ENCODE measurements around the gene SPATA21. TPM values are rescaled to one million over a fixed set of nuclear protein-coding genes. Genes with fewer than 3 reads are reported as not detected.
"Not testable (repeated sequence)": the region's sequence is repeated elsewhere in the genome, so short reads cannot be mapped to it uniquely, and the experiment has no call there.

The SPATA21 gene, protein sequence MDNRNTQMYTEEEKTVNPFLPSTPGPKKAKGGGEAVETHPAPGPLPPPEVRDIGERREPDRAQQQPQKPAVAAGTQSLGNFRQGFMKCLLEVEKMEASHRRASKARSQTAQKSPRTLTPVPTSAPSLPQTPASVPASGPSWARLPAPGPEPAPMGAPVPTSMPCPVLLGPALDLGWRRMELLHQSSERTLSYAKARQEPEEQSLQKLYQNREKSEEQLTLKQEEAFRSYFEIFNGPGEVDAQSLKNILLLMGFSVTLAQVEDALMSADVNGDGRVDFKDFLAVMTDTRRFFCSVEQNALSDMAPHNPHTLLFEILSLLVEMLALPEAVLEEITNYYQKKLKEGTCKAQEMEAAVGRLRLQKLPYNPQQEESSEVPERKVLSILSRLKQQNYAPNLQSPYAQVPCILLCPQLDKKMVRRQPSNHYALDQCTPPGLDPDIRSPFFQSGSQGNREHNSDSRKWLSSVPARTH
- polyA plus RNA-seq (ENCODE audit: insufficient read length in 4 of 4), result under 1 TPM in 3 of 4 donors, not detected in 1; 0.12 to 0.17 (median 0.15) TPM

DNA sequence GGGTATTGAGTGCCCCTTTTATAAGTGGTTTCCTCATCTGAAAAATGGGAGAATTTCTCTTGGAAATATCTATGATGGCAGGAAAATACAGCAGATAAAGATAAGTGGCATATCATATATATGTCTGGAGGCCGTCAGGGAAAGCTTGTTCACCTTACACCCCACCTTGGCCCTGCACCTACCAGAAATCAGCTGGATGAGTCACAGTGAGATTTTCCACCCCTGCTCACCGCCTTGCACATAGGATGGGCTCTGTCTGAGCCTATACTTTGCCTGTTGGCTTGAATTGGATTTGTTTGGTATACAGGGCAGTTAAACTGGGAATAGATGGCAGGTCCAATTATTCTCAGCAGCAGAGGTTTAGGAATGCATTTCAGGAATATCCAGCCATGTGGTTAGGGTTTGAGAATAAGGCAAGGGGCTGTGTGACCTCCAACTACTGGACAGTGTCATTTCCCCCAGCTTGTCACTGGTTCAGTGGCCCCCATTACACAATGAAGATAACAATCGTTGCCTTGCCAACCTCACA lies at the start of gene SPATA21:
SPATA21 (minus strand) TSS at position 479 of the 529 bp plus-strand sequence. CDS start 6,053 bp downstream, outside the sequence.
- DNase-seq (ENCODE audit: low read depth in 4 of 4, low spot score in 3 of 4), result no peak

GRCh38 chr1:16487011-16487410 lies 49.8 kb upstream of the SPATA21 start:
- not testable (repeated sequence) for DNase-seq (ENCODE audit: low read depth in 4 of 4, low spot score in 3 of 4)

DNA sequence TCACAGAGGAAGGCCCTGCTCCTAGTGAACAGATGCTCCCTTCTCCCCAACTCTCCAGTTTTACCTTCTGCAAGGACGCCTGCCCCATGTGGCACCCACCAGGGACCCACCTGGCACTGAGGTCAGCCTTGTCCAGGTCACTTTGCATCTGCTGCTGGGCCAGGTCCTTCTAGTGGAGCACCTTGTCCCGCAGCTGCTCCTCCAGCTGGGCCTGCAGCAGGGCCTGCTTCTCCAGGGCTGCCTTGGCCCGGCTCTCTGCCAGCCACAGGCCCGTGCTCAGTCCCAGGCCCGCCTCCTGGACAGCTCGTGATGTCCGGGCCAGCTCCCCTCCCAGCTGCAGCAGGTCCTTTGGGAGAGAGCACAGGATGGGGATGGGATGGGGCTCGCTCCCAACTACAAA lies 49.1 kb upstream of the SPATA21 start:
- DNase-seq (ENCODE audit: low read depth in 4 of 4, low spot score in 3 of 4), result not testable (repeated sequence)

DNA sequence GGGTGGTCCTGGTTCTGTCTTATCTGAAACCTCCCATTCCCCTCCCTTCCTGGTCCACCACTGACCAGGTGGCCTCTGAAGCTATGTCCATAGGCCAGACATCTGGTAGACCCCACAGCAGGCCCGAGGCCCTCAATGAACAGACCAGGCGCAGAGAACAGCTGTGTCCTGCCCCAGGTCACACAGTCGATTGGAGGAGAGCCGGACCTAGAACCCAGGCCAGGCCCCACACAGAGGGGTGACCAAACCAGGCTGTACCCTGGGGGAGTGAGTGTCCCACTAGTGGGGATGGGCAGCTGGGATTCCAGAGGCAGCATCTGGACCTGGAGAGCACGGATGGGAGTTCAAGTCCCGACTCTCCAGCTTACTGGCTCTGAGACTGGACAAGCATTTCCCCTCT lies 47.7 kb upstream of the SPATA21 start:
- no peak for DNase-seq (ENCODE audit: low read depth in 4 of 4, low spot score in 3 of 4)

- DNase-seq (ENCODE audit: low read depth in 4 of 4, low spot score in 3 of 4), result no peak
These were observed 47.2 kb upstream of the SPATA21 start for GRCh38 chr1:16484501-16484835.

DNA sequence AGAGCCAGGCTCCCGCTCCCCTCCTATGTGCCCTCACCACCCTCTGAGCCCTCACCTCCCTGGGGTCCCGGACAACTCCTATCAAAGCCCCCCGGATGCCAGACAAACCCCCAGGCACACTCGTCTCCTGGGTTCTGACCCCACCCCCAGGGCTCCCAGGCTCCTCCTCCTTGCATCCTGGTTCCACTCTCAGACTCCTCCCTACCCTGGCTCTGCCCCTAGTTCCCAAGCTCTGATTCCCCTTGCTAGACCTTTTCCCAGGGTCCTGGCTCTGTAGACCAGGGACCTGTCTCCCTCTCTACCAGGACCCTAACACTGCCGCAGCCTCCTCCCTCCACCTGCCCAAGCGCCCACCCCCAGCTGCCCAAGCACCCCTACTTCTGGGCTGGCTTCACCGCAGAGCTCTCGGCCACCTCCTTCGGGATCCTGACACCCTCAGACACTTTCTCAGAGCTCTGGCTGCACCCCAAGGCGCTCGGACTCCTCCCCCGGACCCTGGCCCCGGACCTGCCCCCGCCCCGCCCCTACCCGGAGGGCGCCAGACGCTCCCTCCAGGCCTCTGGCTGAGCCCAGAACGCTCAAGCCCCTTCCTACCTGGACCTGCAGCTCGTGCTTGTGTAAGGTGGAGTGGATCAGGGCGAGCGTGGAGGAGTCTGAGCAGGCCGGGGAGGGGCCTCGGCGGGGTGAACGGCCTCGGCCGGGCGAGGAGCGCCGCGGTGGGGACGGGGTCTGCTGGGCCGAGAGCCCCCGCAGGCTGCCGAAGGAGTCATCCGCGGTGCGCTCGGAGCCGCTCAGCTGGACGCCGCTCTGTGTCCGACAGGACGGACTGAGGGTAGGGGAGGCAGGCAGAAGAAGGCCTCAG lies 46.6 kb upstream of the SPATA21 start:
- not testable (repeated sequence) for DNase-seq (ENCODE audit: low read depth in 4 of 4, low spot score in 3 of 4)

- not testable (repeated sequence) for DNase-seq (ENCODE audit: low read depth in 4 of 4, low spot score in 3 of 4)
These were observed 45.9 kb upstream of the SPATA21 start for GRCh38 chr1:16483146-16483545.

DNA sequence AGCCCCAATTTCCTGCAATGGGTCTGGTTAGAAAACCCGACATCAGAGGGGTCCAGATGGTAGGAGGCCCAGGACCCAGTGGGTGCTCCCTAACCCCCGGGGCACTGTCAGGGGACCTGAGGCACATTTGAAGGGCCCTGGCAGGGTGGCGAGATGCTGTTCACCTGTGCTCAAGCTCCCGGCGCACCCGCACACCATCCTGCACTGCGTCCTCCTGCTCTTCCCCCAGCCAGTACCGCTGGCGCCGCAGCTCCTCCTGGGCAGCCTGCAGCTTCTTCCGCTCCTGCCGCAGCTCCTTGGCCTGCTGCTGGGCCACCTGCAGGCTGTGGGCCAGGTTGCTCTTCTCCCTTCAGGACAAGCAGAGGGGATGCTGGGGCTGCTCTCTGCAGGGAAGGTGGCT lies 40.9 kb upstream of the SPATA21 start:
- no peak for DNase-seq (ENCODE audit: low read depth in 4 of 4, low spot score in 3 of 4)

DNA sequence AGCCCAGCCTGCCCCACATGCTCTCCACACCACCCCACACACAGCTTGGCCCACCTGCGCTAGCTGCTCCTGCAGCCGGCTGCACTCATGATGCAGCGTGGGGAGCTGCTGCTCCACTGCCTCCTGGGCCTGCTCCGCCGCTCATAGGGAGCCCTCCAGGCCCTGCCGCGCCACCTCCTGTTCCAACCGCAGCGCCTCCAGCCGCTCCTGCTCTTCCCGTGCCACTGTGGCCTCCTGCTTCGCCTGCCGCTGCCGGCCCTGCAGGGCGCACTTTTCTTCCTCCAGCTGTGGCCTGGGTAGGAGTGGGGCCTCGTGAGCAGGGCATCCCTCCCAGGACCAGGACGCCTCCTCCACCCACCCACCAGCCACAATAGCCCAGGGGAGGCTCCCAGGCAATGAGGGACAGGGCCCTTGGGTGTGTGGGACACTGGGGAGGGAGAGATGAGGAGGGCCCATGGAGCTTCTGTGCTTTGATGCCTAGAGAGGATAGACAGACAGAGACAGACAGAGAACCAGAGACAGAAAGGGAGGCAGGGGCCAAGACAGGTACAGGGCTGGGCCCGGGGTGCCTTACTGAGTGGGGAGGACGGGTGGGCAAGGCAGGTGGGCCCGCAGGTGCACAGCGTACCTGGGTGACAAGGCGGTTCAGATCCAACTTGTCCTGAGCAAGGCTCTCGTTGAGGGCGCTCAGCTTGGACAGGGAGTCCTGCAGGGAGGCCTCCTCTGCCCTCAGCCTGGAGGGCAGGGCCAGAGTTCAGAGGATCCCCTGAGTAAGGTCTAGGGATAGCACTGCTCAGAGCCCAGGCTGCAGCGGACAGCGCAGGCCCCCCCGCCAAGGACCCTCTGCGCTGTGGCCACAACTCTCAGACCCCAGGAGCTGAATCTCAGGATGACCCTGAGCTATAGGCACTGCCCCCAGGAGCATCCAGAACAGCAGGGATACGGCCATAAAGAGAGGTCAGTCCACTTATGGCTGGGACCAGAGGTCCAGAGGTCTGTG lies 38.8 kb upstream of the SPATA21 start:
- DNase-seq (ENCODE audit: low read depth in 4 of 4, low spot score in 3 of 4), result not testable (repeated sequence)

GRCh38 chr1:16474891-16475290 lies 37.7 kb upstream of the SPATA21 start:
- DNase-seq (ENCODE audit: low read depth in 4 of 4, low spot score in 3 of 4), result not testable (repeated sequence)

DNA sequence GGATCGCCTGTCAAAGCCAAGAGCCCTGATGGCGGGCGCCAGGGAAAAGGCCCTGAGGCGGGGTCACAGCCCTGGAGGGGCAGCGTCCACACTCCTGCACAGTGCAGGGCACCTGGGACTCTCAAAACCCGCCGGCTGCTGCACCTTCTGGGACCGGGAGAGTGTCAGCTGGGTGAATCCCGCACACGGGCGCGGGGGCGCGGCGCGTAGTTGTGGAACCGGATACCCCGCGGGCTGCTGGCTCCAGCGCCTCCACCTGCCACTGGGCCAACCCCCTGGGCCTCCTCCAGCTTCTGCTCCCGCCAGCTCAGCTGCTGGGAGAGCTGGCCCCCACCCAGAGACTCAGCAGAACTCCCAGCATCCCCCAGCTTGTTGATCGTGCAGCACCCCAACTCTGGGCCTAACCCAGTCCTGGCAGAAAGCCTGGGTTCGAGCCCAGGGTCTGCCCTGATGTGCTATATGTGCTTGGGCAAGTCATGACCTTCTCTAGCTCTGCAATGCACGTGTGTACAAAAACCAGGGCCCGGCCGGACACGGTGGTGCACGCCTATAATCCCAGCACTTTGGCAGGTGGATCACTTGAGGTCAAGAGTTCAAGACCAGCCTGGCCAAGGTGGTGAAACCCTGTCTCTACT lies 37.1 kb upstream of the SPATA21 start:
- DNase-seq (ENCODE audit: low read depth in 4 of 4, low spot score in 3 of 4), result no peak

DNA sequence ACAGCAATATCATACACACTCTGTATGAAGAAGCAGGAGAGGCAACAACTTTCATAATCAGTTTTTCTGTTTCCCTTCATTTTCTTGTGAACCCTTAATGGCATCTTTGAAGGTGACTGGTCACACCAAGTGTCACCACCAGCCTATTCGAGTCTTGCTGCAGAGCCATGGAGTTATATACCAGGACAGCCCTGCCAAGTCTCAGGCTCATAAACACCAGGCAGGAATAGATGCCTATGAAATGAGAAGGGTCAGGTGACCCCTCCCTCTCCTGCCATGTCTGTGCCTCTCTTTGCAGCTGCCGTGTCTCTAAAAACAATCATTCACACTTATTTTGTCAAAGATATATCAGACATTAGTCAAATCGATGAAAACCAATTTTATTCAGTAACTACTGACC lies 31.3 kb upstream of the SPATA21 start:
- no peak for DNase-seq (ENCODE audit: low read depth in 4 of 4, low spot score in 3 of 4)

GRCh38 chr1:16464917-16465625 lies 27.8 kb upstream of the SPATA21 start:
- no peak for DNase-seq (ENCODE audit: low read depth in 4 of 4, low spot score in 3 of 4)

DNA sequence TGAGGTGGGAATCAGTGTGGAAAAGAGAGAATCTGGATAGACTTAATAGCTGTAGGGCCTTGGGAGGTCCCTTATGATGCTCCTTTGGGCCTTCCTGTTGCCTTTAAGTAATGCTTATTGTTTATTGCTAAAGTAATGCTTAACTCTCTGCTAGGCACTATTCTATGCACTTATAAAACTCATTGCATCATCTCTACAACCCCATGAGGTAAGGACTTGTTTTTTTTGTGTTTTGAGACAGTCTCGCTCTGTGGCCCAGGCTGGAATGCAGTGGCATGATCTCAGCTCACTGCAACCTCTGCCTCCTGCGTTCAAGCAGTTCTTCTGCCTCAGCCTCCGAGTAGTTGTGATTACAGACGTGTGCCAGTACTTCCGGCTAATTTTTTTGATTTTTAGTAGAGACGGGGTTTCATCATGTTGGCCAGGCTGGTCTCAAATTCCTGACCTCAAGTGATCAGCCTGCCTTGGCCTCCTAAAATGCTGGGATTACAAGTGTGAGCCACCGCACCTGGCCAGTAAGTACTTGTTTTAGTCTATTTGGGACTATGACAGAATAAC lies 25.6 kb upstream of the SPATA21 start:
- DNase-seq (ENCODE audit: low read depth in 4 of 4, low spot score in 3 of 4), result no peak

DNA sequence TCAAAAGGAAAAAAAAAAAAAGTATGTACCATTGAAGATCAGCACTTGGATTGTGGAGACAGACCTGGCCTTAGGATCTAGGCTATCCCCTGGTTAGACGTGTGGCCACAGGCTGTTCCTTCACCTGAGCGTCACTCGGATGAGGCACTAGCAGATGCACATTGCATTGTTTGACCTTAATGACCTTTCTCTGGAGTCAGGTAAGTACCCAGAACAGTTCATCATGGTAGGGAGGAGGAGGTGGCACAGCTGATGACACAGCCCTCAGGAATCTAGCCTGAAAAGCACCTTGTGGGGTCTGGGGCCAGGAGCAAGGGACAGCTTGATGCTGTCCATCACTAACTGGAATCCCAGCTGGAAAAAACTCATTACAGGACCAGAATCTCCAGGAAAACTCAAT lies 24.5 kb upstream of the SPATA21 start:
- no peak for DNase-seq (ENCODE audit: low read depth in 4 of 4, low spot score in 3 of 4)

DNA sequence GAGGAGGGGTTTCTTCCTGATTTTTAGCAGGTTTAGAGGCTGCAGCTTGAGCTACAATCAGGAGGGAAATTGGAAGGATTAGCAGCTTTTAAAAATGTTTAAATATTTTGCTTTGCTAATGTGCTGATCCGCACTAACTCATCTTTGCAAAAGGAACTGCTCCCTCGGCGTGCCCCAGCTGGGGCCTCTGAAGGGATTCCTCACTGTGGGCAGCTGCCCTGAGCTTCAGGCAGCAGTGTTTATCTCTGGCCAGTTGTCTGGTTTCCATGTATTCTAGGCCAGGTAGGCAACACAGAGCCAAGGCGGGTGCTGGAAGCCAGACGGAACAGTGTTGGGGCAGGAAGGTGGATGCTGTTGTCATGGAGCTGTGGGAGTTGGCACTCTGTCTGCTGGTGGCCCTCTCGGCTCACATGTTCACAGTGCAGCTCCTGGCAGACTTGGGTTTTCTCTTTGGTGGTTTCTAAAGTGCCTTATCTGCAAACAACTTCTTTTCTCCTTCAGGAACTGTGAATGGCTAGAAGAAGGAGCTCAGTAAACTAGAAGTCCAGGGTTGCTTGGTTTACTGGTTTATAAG lies 22.2 kb upstream of the SPATA21 start:
- DNase-seq (ENCODE audit: low read depth in 4 of 4, low spot score in 3 of 4), result no peak

- no peak for DNase-seq (ENCODE audit: low read depth in 4 of 4, low spot score in 3 of 4)
These were observed 21.6 kb upstream of the SPATA21 start for GRCh38 chr1:16458831-16459230.

- not testable (repeated sequence) for DNase-seq (ENCODE audit: low read depth in 4 of 4, low spot score in 3 of 4)
These were observed 18.9 kb upstream of the SPATA21 start for GRCh38 chr1:16456151-16456550.

Data from left renal pelvis (tissue), 4 donors.